HepG2 (cell line): ENCODE measurements around the gene DHRS13. TPM values are rescaled to one million over a fixed set of nuclear protein-coding genes. Genes with fewer than 3 reads are reported as not detected.

Experiments
- FOXK1 ChIP-seq: sonication (generic); formaldehyde crosslinking; IDR thresholded peaks from 2 replicates; pipeline ENCODE4 v1.4.0; 2020; ENCODE audit warnings: low read depth, missing genetic modification reagents, borderline replicate concordance
- HOXA9 ChIP-seq: sonication (generic); formaldehyde crosslinking; IDR thresholded peaks from 2 replicates; pipeline ENCODE4 v1.8.1; 2022; ENCODE audit warnings: missing genetic modification reagents, mild to moderate bottlenecking, moderate library complexity, borderline replicate concordance
- MLLT10 ChIP-seq: sonication (generic); formaldehyde crosslinking; IDR thresholded peaks from 2 replicates; pipeline ENCODE4 v1.4.0; 2020; ENCODE audit warnings: missing genetic modification reagents
- PLRG1 ChIP-seq: fragments of 450-650 bp; conservative IDR thresholded peaks from 2 replicates; pipeline ENCODE4 v1.6.1; 2016
- TGIF2 ChIP-seq: IDR thresholded peaks from 2 replicates; pipeline ENCODE4 v1.6.1; 2016; ENCODE audit warnings: control low read depth, missing compliant biosample characterization
- ZFAT ChIP-seq: sonication (generic); formaldehyde crosslinking; conservative IDR thresholded peaks from 2 replicates; pipeline ENCODE4 v1.8.1; 2023; ENCODE audit warnings: missing genetic modification reagents, inconsistent platforms
- ZNF788 ChIP-seq: sonication (generic); formaldehyde crosslinking; IDR thresholded peaks from 2 replicates; pipeline ENCODE4 v1.5.0; 2020; ENCODE audit warnings: mild to moderate bottlenecking, missing genetic modification reagents, borderline replicate concordance
- polyA plus RNA-seq, 8 experiments: library from polyadenylated mRNA; depleted of rRNA in 3 of 8; stranded (reverse) in 7 of 8; unstranded in 1 of 8; fragments of >200 nt; fragmentation: Illumina TruSeq in 4 of 8; extraction: Trizol in 4 of 8; gene quantifications; 2 replicates each; pipeline versions ENCODE4 v1.2.1 to v1.2.3, GENCODE V29; 2011 to 2016; ENCODE audit warnings: low read depth in 4 of 8, missing spikeins in 1 of 8, mixed read lengths in 1 of 8; ENCODE audit not compliant: insufficient read depth in 1 of 8
- total RNA-seq, 5 experiments: library from RNA; depleted of rRNA; stranded (reverse); fragments of >200 nt; fragmentation: Illumina TruSeq; extraction: Trizol; gene quantifications; 2 replicates each; pipeline ENCODE4 v1.2.3, GENCODE V29; 2016; ENCODE audit warnings: low read depth in 1 of 5
- TF ChIP-seq, protein P1 (sequence below): sonication (generic); formaldehyde crosslinking; IDR thresholded peaks from 2 replicates; pipeline ENCODE4 v1.5.1; 2020; ENCODE audit warnings: mild to moderate bottlenecking, moderate library complexity, missing genetic modification reagents
- TF ChIP-seq, protein P2 (sequence below): IDR thresholded peaks from 2 replicates; pipeline ENCODE4 v1.6.1; 2016; ENCODE audit warnings: mild to moderate bottlenecking, missing biosample characterization, missing genetic modification reagents
- TF ChIP-seq, protein P3 (sequence below), 2 experiments: sonication (generic) in 1 of 2; formaldehyde crosslinking in 1 of 2; IDR thresholded peaks; 2 replicates each; pipeline versions ENCODE4 v1.4.0 to v1.6.1; 2018 to 2020; ENCODE audit warnings: missing genetic modification reagents in 2 of 2, borderline replicate concordance in 1 of 2, low read depth in 1 of 2, mild to moderate bottlenecking in 1 of 2, missing biosample characterization in 1 of 2
- TF ChIP-seq, protein P4 (sequence below): sonication (generic); formaldehyde crosslinking; IDR thresholded peaks from 2 replicates; pipeline ENCODE4 v1.4.0; 2020; ENCODE audit warnings: missing genetic modification reagents
- TF ChIP-seq, protein P5 (sequence below): sonication (generic); formaldehyde crosslinking; IDR thresholded peaks from 2 replicates; pipeline ENCODE4 v1.4.0; 2020; ENCODE audit warnings: missing genetic modification reagents
- TF ChIP-seq, protein P6 (sequence below): IDR thresholded peaks from 2 replicates; pipeline ENCODE4 v1.4.0; 2020; ENCODE audit warnings: mild to moderate bottlenecking, missing genetic modification reagents
- TF ChIP-seq, protein P7 (sequence below): sonication (generic); formaldehyde crosslinking; IDR thresholded peaks from 2 replicates; pipeline ENCODE4 v1.8.1; 2023; ENCODE audit warnings: mild to moderate bottlenecking, missing genetic modification reagents

Gene DHRS13
- total and polyA plus RNA-seq, 2 of the 13 experiments (the other 11 are each of a cell fraction or from before 2014, with no cell fraction given): 11.8 to 12.6 TPM

DNA sequence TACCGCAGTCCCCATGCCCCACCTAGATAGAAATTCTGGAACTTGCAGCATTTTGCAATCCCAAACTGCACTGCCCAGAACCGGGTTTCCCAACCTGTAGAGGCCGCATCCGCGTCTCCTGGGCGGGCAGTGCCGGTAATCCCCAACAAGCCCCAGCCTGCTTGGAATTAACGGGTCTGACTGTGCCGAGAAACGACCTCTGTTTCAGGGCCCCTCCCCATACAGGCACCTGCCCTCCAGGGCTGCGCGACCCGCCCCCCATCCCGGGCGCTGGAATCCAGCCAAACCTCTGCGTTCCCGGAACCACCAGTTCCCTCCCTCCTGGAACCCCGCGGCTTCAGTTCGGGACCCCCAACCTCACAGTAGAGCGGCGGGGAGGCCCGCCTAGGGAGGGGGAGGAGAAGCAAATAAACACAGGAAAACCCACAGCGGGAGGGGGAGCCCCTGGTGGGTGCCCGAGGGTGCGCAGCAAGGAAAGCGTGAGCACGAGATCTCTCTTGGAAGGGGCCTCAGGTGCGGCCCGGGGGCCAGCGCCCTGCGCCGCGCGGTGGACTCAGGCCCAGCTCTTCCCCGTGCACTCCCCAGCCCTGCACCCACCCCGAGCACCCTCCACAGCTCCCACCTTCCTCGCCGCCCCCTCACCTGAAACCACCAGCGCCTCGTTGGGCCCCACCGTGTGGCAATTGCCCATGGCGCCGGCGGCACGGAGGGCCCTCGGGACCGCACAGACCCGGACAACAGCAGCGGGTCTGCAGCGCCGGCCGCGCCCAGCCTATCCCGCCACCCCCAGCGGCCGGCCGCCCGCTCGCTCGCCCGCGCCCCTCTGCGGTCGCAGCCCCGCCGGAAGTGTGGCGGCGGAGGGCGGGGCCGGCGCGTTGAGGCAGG is 5.8 kb downstream of the DHRS13 start, which contains the start of gene FLOT2 (continued):
- TF ChIP-seq, protein P1, sequence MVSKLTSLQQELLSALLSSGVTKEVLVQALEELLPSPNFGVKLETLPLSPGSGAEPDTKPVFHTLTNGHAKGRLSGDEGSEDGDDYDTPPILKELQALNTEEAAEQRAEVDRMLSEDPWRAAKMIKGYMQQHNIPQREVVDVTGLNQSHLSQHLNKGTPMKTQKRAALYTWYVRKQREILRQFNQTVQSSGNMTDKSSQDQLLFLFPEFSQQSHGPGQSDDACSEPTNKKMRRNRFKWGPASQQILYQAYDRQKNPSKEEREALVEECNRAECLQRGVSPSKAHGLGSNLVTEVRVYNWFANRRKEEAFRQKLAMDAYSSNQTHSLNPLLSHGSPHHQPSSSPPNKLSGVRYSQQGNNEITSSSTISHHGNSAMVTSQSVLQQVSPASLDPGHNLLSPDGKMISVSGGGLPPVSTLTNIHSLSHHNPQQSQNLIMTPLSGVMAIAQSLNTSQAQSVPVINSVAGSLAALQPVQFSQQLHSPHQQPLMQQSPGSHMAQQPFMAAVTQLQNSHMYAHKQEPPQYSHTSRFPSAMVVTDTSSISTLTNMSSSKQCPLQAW (CRISPR knock-in tag): 0 out of 2 replicates have a peak, but pooled peaks have one; percentile 40
- TF ChIP-seq, protein P2, sequence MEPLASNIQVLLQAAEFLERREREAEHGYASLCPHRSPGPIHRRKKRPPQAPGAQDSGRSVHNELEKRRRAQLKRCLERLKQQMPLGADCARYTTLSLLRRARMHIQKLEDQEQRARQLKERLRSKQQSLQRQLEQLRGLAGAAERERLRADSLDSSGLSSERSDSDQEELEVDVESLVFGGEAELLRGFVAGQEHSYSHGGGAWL (CRISPR knock-in tag): no peak; the same call in 1 of the 2 replicates
- TF ChIP-seq TGIF2 (CRISPR knock-in tag) (peak; percentile 71; the same call in 1 of the 2 replicates), ZNF788 (CRISPR knock-in tag) (peak; percentile 9; the same call in 1 of the 2 replicates), PLRG1 (no peak), MLLT10 (CRISPR knock-in tag) (no peak), HOXA9 (CRISPR knock-in tag) (peak; percentile 60; the same call in 1 of the 2 replicates), FOXK1 (CRISPR knock-in tag) (no peak), ZFAT (0 out of 2 replicates have a peak, but pooled peaks have one; percentile 15)
- TF ChIP-seq, protein P3, sequence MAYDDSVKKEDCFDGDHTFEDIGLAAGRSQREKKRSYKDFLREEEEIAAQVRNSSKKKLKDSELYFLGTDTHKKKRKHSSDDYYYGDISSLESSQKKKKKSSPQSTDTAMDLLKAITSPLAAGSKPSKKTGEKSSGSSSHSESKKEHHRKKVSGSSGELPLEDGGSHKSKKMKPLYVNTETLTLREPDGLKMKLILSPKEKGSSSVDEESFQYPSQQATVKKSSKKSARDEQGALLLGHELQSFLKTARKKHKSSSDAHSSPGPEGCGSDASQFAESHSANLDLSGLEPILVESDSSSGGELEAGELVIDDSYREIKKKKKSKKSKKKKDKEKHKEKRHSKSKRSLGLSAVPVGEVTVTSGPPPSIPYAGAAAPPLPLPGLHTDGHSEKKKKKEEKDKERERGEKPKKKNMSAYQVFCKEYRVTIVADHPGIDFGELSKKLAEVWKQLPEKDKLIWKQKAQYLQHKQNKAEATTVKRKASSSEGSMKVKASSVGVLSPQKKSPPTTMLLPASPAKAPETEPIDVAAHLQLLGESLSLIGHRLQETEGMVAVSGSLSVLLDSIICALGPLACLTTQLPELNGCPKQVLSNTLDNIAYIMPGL (CRISPR knock-in tag; IDR thresholded peaks at IDR 0.05; ENCODE audit: borderline replicate concordance in 1 of 2, low read depth in 1 of 2): peak; percentile 51 to 89
- TF ChIP-seq, protein P4, sequence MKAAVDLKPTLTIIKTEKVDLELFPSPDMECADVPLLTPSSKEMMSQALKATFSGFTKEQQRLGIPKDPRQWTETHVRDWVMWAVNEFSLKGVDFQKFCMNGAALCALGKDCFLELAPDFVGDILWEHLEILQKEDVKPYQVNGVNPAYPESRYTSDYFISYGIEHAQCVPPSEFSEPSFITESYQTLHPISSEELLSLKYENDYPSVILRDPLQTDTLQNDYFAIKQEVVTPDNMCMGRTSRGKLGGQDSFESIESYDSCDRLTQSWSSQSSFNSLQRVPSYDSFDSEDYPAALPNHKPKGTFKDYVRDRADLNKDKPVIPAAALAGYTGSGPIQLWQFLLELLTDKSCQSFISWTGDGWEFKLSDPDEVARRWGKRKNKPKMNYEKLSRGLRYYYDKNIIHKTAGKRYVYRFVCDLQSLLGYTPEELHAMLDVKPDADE (CRISPR knock-in tag): no peak
- TF ChIP-seq, protein P5, sequence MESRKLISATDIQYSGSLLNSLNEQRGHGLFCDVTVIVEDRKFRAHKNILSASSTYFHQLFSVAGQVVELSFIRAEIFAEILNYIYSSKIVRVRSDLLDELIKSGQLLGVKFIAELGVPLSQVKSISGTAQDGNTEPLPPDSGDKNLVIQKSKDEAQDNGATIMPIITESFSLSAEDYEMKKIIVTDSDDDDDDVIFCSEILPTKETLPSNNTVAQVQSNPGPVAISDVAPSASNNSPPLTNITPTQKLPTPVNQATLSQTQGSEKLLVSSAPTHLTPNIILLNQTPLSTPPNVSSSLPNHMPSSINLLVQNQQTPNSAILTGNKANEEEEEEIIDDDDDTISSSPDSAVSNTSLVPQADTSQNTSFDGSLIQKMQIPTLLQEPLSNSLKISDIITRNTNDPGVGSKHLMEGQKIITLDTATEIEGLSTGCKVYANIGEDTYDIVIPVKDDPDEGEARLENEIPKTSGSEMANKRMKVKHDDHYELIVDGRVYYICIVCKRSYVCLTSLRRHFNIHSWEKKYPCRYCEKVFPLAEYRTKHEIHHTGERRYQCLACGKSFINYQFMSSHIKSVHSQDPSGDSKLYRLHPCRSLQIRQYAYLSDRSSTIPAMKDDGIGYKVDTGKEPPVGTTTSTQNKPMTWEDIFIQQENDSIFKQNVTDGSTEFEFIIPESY (CRISPR knock-in tag): no peak
- TF ChIP-seq, protein P6, sequence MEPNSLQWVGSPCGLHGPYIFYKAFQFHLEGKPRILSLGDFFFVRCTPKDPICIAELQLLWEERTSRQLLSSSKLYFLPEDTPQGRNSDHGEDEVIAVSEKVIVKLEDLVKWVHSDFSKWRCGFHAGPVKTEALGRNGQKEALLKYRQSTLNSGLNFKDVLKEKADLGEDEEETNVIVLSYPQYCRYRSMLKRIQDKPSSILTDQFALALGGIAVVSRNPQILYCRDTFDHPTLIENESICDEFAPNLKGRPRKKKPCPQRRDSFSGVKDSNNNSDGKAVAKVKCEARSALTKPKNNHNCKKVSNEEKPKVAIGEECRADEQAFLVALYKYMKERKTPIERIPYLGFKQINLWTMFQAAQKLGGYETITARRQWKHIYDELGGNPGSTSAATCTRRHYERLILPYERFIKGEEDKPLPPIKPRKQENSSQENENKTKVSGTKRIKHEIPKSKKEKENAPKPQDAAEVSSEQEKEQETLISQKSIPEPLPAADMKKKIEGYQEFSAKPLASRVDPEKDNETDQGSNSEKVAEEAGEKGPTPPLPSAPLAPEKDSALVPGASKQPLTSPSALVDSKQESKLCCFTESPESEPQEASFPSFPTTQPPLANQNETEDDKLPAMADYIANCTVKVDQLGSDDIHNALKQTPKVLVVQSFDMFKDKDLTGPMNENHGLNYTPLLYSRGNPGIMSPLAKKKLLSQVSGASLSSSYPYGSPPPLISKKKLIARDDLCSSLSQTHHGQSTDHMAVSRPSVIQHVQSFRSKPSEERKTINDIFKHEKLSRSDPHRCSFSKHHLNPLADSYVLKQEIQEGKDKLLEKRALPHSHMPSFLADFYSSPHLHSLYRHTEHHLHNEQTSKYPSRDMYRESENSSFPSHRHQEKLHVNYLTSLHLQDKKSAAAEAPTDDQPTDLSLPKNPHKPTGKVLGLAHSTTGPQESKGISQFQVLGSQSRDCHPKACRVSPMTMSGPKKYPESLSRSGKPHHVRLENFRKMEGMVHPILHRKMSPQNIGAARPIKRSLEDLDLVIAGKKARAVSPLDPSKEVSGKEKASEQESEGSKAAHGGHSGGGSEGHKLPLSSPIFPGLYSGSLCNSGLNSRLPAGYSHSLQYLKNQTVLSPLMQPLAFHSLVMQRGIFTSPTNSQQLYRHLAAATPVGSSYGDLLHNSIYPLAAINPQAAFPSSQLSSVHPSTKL (CRISPR knock-in tag): 0 out of 2 replicates have a peak, but pooled peaks have one; percentile 8
- TF ChIP-seq, protein P7, sequence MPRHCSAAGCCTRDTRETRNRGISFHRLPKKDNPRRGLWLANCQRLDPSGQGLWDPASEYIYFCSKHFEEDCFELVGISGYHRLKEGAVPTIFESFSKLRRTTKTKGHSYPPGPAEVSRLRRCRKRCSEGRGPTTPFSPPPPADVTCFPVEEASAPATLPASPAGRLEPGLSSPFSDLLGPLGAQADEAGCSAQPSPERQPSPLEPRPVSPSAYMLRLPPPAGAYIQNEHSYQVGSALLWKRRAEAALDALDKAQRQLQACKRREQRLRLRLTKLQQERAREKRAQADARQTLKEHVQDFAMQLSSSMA (CRISPR knock-in tag): peak; percentile 16; the same call in 1 of the 2 replicates
